Liver (tissue), 9 donors: ENCODE data around the gene CLDN3. TPM values are rescaled to one million over a fixed set of nuclear protein-coding genes. Genes with fewer than 3 reads are reported as not detected.

Experiments used
- DNase-seq: peaks from one replicate; pipeline ENCODE4 v3.0.0-alpha.2; 2017; ENCODE audit warnings: low spot score
- H3K27ac ChIP-seq, 2 donors: one replicate each; pipeline ENCODE4 v1.7.0; 2013; ENCODE audit warnings: inconsistent platforms in 2 of 2, low read length in 2 of 2, control low read depth in 1 of 2, low read depth in 1 of 2, mild to moderate bottlenecking in 1 of 2
- H3K27me3 ChIP-seq, 4 donors: one replicate each; pipeline versions ENCODE4 v1.6.1 to v1.7.0; 2013; ENCODE audit warnings: low read length in 3 of 4, inconsistent platforms in 1 of 4, mild to moderate bottlenecking in 1 of 4, moderate library complexity in 1 of 4; ENCODE audit not compliant: control insufficient read depth in 4 of 4, insufficient read depth in 4 of 4
- H3K36me3 ChIP-seq, 4 donors: one replicate each; pipeline versions ENCODE4 v1.6.1 to v1.7.0; 2013; ENCODE audit warnings: low read length in 3 of 4, mild to moderate bottlenecking in 3 of 4, low read depth in 1 of 4, moderate library complexity in 1 of 4; ENCODE audit not compliant: control insufficient read depth in 4 of 4, insufficient read depth in 3 of 4
- H3K4me1 ChIP-seq, 4 donors: one replicate each; pipeline versions ENCODE4 v1.6.1 to v1.7.0; 2013; ENCODE audit warnings: low read length in 3 of 4, mild to moderate bottlenecking in 3 of 4, moderate library complexity in 1 of 4; ENCODE audit not compliant: control insufficient read depth in 4 of 4, insufficient read depth in 4 of 4
- H3K4me3 ChIP-seq, 3 donors: one replicate each; pipeline versions ENCODE4 v1.6.1 to v1.7.0; 2013; ENCODE audit warnings: low read length in 3 of 3, control low read depth in 1 of 3, low read depth in 1 of 3, mild to moderate bottlenecking in 1 of 3
- H3K9ac ChIP-seq, 2 donors: one replicate each; pipeline ENCODE4 v1.7.0; 2013; ENCODE audit warnings: low read length in 2 of 2, mild to moderate bottlenecking in 2 of 2, moderate library complexity in 2 of 2, control low read depth in 1 of 2, low read depth in 1 of 2
- H3K9me3 ChIP-seq, 4 donors: one replicate each; pipeline versions ENCODE4 v1.6.1 to v1.7.0; 2013; ENCODE audit warnings: low read length in 3 of 4; ENCODE audit not compliant: control insufficient read depth in 4 of 4
- ATF3 ChIP-seq: IDR thresholded peaks from 2 replicates; pipeline ENCODE4 v1.6.1; 2016; ENCODE audit warnings: antibody characterized with exemption
- CTCF ChIP-seq: fragments of 150-350 bp; IDR thresholded peaks from 2 replicates; pipeline ENCODE4 v1.5.1; 2017; ENCODE audit warnings: improper control_type of control experiment, low read depth, low read length; ENCODE audit not compliant: missing input control
- EGR1 ChIP-seq, 2 donors: IDR thresholded peaks; 2 replicates each; pipeline ENCODE4 v1.6.1; 2016 to 2018; ENCODE audit warnings: antibody characterized with exemption in 2 of 2, low read depth in 2 of 2
- FOXA1 ChIP-seq: IDR thresholded peaks from 2 replicates; pipeline ENCODE4 v1.6.1; 2016; ENCODE audit warnings: antibody characterized with exemption
- FOXA2 ChIP-seq: IDR thresholded peaks from 2 replicates; pipeline ENCODE4 v1.6.1; 2016; ENCODE audit warnings: antibody characterized with exemption
- GABPA ChIP-seq, 2 donors: IDR thresholded peaks in 1 of 2; conservative IDR thresholded peaks in 1 of 2; 2 replicates each; pipeline ENCODE4 v1.6.1; 2016; ENCODE audit warnings: antibody characterized with exemption in 2 of 2, mild to moderate bottlenecking in 1 of 2, moderate library complexity in 1 of 2
- HNF4A ChIP-seq, 2 donors: conservative IDR thresholded peaks; 2 replicates each; pipeline ENCODE4 v1.6.1; 2016; ENCODE audit warnings: antibody characterized with exemption in 2 of 2, mild to moderate bottlenecking in 2 of 2
- HNF4G ChIP-seq: IDR thresholded peaks from 2 replicates; pipeline ENCODE4 v1.6.1; 2016; ENCODE audit warnings: antibody characterized with exemption
- JUND ChIP-seq, 2 donors: IDR thresholded peaks; 2 replicates each; pipeline ENCODE4 v1.6.1; 2016; ENCODE audit warnings: antibody characterized with exemption in 2 of 2
- MAX ChIP-seq: IDR thresholded peaks from 2 replicates; pipeline ENCODE4 v1.6.1; 2016; ENCODE audit warnings: antibody characterized with exemption
- NR2F2 ChIP-seq: IDR thresholded peaks from 2 replicates; pipeline ENCODE4 v1.6.1; 2016; ENCODE audit warnings: antibody characterized with exemption
- RAD21 ChIP-seq, 2 donors: IDR thresholded peaks; 2 replicates each; pipeline ENCODE4 v1.6.1; 2016; ENCODE audit warnings: antibody characterized with exemption in 2 of 2, mild to moderate bottlenecking in 2 of 2
- REST ChIP-seq: IDR thresholded peaks from 2 replicates; pipeline ENCODE4 v1.6.1; 2016; ENCODE audit warnings: antibody characterized with exemption, mild to moderate bottlenecking
- RXRA ChIP-seq, 2 donors: IDR thresholded peaks; 2 replicates each; pipeline ENCODE4 v1.6.1; 2017 to 2018; ENCODE audit warnings: antibody characterized with exemption in 2 of 2, mild to moderate bottlenecking in 1 of 2
- SP1 ChIP-seq: IDR thresholded peaks from 2 replicates; pipeline ENCODE4 v1.6.1; 2018; ENCODE audit warnings: antibody characterized with exemption, mild to moderate bottlenecking
- TAF1 ChIP-seq: conservative IDR thresholded peaks from 2 replicates; pipeline ENCODE4 v1.6.1; 2016; ENCODE audit warnings: antibody characterized with exemption, mild to moderate bottlenecking
- YY1 ChIP-seq: IDR thresholded peaks from 2 replicates; pipeline ENCODE4 v1.6.1; 2016; ENCODE audit warnings: antibody characterized with exemption, mild to moderate bottlenecking
- ZBTB33 ChIP-seq: IDR thresholded peaks from 2 replicates; pipeline ENCODE4 v1.6.1; 2016; ENCODE audit warnings: antibody characterized with exemption
- WGBS: extraction: QIAGEN DNeasy Blood & Tissue Kit; methylation state at CpG from one replicate; pipeline ENCODE4 v1.1.7; 2013; 5-methylcytosine and 5-hydroxymethylcytosine counted together
- polyA plus RNA-seq, 2 donors: library from polyadenylated mRNA; stranded (reverse) in 1 of 2; unstranded in 1 of 2; fragments of 200-250 nt in 1 of 2; fragments of >200 nt in 1 of 2; fragmentation: Nextera tagmentation in 1 of 2; extraction: Ambion mirVana in 1 of 2; gene quantifications; one replicate each; pipeline versions ENCODE4 v1.2.1 to v1.2.3, GENCODE V29; 2013 to 2015
- total RNA-seq, 2 donors: library from RNA; depleted of rRNA; stranded (reverse); fragments of >200 nt; gene quantifications; one replicate each; pipeline ENCODE4 v1.2.3, GENCODE V29; 2014
- donor health status: healthy.
- donor health status: healthy.
- donor health status: healthy.
- donor health status: healthy.
- donor health status: healthy.

CLDN3 gene
- total and polyA plus RNA-seq, 4 donors = 3.6 to 43.0 (median 22.9) TPM

GRCh38 chr7:73728551-73728950 lies 41.5 kb downstream of the CLDN3 start:
- no peak overlapping the region for H3K4me3 ChIP-seq
- TF ChIP-seq FOXA2 = no peak
- no peak for TF ChIP-seq EGR1 (IDR thresholded peaks at IDR 0.05; ENCODE audit: low read depth in 2 of 2)
- TF ChIP-seq CTCF = no peak
- TF ChIP-seq FOXA1 = no peak
- no peak for TF ChIP-seq RXRA (IDR thresholded peaks at IDR 0.05)
- TF ChIP-seq HNF4A (conservative IDR thresholded peaks at IDR 0.05) = no peak
- no peak for TF ChIP-seq GABPA (IDR thresholded peaks at IDR 0.05 in 1 of 2, conservative IDR thresholded peaks at IDR 0.05 in 1 of 2)
- no peak for TF ChIP-seq SP1
- no peak for TF ChIP-seq HNF4G
- TF ChIP-seq NR2F2 = no peak
- TF ChIP-seq ATF3 = no peak
- no peak for TF ChIP-seq YY1
- no peak for TF ChIP-seq RAD21 (IDR thresholded peaks at IDR 0.05)
- no peak for TF ChIP-seq TAF1
- no peak for TF ChIP-seq MAX
- TF ChIP-seq ZBTB33 = no peak
- TF ChIP-seq REST = no peak
- no peak for TF ChIP-seq JUND (IDR thresholded peaks at IDR 0.05)
- H3K9ac ChIP-seq = no peak overlapping the region
- no peaks in the 10 kb centered on the region for H3K9me3 ChIP-seq
- WGBS = 66% methylated on average over 5 of the region's 5 CpGs
- H3K36me3 ChIP-seq = no peaks in the 10 kb centered on the region
- no peak overlapping the region for H3K27ac ChIP-seq
- no peak for DNase-seq
- H3K27me3 ChIP-seq = no peaks in the 10 kb centered on the region
- H3K4me1 ChIP-seq = peaks cover 0 to 2% (median 0%) of the 10 kb centered on the region in 4 donors
